ENCODE data around the gene KRTAP5-10.
"Not testable (repeated sequence)": the region's sequence is repeated elsewhere in the genome, so short reads cannot be mapped to it uniquely, and the experiment has no call there.

The KRTAP5-10 gene

GRCh38 chr11:71611218-71611910 is 46.0 kb downstream of the KRTAP5-10 start:
- DNase-seq (ENCODE audit: low spot score): not testable (repeated sequence)

GRCh38 chr11:71613931-71614330 is 48.6 kb downstream of the KRTAP5-10 start:
- DNase-seq (ENCODE audit: low spot score): not testable (repeated sequence)

GRCh38 chr11:71614366-71614917 is 49.1 kb downstream of the KRTAP5-10 start:
- DNase-seq (ENCODE audit: low spot score): not testable (repeated sequence)

GRCh38 chr11:71615003-71615402 is 49.6 kb downstream of the KRTAP5-10 start:
- not testable (repeated sequence) for DNase-seq (ENCODE audit: low spot score)

All from AG08395 (cell line).